NCI-H2029 treated with DMSO at 0.1 percent for 48 hours (cell line): Measurements from ENCODE around the gene TOR2A.

Experiments
- DNase-seq: peaks from one replicate; lab custom pipeline; 2025; lab: John Stamatoyannopoulos, UW

The TOR2A gene

GRCh38 chr9:127720031-127720864 is 14.8 kb downstream of the TOR2A start:
- no peak for DNase-seq

- no peak for DNase-seq
Observed at GRCh38 chr9:127717766-127718165, 17.3 kb downstream of the TOR2A start.

- no peak for DNase-seq
Observed at GRCh38 chr9:127716412-127716811, 18.7 kb downstream of the TOR2A start.

- peak; percentile 69 for DNase-seq
Observed at GRCh38 chr9:127715470-127716337, 19.4 kb downstream of the TOR2A start, which contains the start of the genes PTRH1 and TTC16. PTRH1 (minus strand) TSS chr9:127715663; CDS start chr9:127715639, 24 bp downstream. TTC16 (plus strand) TSS chr9:127716079; CDS start chr9:127716146, 67 bp downstream.

DNA sequence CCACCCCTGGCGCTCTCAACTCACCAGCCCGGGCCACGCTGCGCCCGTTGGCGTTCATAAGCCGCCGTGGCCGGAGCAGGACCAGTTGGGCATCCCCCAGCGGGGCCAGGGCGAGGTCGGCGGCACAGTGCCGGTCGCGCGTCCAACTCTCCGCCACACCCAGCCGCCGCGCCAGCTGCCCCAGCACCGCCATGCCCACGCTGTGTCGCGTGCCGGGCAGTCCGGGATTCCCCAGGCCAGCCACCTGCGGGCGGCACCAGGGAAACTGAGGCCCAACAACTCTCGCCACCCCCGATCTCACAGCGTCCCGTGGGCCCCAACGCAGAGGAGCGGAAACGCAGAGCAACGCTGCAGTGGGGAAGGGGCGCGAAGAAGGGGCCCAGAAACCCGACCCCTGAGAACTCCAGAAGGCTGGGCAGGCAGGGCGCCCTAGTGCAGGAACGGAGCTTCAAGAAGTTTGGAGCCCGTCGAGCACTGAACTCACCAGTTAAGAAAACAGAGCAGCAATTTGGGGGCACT is 20.1 kb downstream of the TOR2A start:
- DNase-seq, result no peak

GRCh38 chr9:127714020-127714750 is 20.9 kb downstream of the TOR2A start:
- no peak for DNase-seq

- no peak for DNase-seq
Observed at GRCh38 chr9:127712867-127713266, 22.2 kb downstream of the TOR2A start.

GRCh38 chr9:127712371-127712770 is 22.7 kb downstream of the TOR2A start:
- DNase-seq, result no peak

GRCh38 chr9:127711831-127712274 is 23.2 kb downstream of the TOR2A start:
- no peak for DNase-seq

GRCh38 chr9:127711226-127711701 is 23.8 kb downstream of the TOR2A start:
- no peak for DNase-seq

- DNase-seq, result no peak
Observed at GRCh38 chr9:127710204-127710783, 24.8 kb downstream of the TOR2A start.

DNA sequence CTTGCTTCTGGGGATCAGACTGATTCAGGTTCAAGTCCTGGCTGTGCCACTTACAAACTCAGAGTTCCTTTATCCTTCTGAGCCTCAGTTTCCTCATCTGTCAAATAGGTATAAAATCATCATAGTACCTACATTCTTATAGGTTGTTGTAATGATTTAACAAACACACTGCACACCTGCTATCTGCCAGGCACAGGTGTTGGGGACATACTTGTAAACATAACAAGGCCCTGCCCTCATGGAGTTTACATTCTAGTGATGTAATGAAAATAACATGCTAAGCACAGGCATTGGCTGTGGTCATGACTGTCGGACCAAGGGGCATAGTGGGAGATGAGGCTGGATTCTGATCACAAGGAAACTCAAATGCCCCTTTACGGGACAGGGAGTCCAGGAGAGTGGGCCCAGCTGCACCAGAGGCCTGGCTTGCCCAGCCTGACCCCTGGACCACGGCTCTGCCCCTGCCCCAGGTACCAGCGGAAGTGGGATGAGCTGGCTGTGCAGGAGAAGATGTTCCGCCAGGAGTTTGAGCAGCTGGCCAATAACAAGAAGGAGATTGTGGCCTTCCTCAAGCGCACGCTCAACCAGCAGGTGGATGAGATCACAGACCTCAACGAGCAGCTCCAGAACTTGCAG is 26.0 kb downstream of the TOR2A start:
- DNase-seq, result no peak

- no peak for DNase-seq
Observed at GRCh38 chr9:127707766-127708165, 27.3 kb downstream of the TOR2A start.

- no peak for DNase-seq
Observed at GRCh38 chr9:127706836-127707241, 28.3 kb downstream of the TOR2A start, which contains the start of gene CFAP157. CFAP157 (plus strand) TSS chr9:127706988; CDS start chr9:127707032, 44 bp downstream.

GRCh38 chr9:127705577-127706379 is 29.3 kb downstream of the TOR2A start:
- DNase-seq, result no peak

GRCh38 chr9:127703289-127703946 is 31.7 kb downstream of the TOR2A start:
- DNase-seq, result no peak

DNA sequence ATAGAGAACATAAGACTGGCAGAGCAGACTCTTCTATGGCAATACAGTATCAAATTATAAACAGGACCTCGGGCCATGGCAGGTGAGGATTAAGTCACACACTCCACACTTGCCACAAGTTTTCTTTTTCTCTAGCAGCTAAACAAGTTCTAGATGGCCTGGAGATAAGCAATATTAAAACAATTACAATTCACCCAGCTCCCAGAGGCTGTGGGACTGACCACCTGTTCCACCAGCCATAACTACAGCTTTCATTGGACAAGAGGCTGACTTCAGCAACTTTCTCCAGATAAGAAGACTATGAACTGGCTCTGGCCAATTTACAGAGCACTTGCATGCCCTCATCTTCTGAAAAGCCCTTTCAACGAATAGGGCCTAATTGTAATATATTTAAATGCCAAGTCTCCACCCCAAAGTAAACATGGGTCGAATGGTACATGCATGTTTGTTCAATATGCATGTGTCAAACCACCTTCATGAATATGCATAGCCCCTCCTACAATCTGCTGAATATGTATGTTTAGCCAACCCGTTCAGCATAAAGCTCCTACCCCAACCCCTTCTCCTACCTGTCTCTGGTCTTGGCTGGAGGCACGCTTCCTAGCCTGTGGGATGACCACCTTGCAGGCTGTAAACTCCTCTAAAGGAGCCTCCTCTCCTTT is 34.4 kb downstream of the TOR2A start:
- DNase-seq, result no peak

DNA sequence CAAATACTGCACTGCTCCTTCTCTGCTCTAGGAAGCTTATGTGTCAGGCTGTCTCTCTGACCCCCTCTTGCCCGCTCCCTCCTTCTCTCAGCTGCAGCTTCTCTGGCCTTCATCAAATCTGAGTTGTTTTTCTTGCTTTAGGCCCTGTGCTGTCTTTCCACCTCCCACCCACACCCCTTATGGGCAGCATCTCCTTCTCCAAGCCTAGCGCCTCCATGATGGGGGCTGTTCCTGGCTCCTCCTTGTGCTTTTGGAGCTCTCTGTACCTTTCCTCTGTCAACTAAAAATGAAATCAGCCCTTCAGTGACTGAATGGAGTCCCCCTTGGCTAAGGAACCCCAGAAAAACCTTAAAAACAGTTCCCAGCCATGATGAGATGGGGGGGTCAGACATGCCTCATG is 35.0 kb downstream of the TOR2A start:
- DNase-seq, result no peak
